MM.1S (cell line): ENCODE measurements around the gene SYT17.

Source experiments
- DNase-seq: peaks from one replicate; pipeline ENCODE4 v3.0.0-alpha.2; 2015
- H2AFZ ChIP-seq: fragments of 300-600 bp; sonication (generic); 2 replicates; pipeline ENCODE4 v1.6.0; 2016; ENCODE audit warnings: antibody characterized with exemption, low read length
- H3F3A ChIP-seq: fragments of 300-600 bp; sonication (generic); 2 replicates; pipeline ENCODE4 v1.6.1; 2016; ENCODE audit warnings: mild to moderate bottlenecking, antibody characterized with exemption, low read length, moderate library complexity, mixed read lengths; ENCODE audit not compliant: insufficient read depth
- H3K27ac ChIP-seq: fragments of 300-600 bp; sonication (generic); 2 replicates; pipeline ENCODE4 v1.5.1; 2016; ENCODE audit warnings: mild to moderate bottlenecking, low read length
- H3K27me3 ChIP-seq: fragments of 300-600 bp; sonication (generic); replicated peaks from 2 replicates; pipeline ENCODE4 v1.6.0; 2016; ENCODE audit warnings: low read length; ENCODE audit not compliant: insufficient read depth
- H3K36me3 ChIP-seq: fragments of 300-600 bp; sonication (generic); replicated peaks from 2 replicates; pipeline ENCODE4 v1.6.1; 2016; ENCODE audit warnings: mild to moderate bottlenecking, low read length, mixed read lengths; ENCODE audit not compliant: insufficient read depth
- H3K4me1 ChIP-seq: fragments of 300-600 bp; sonication (generic); 2 replicates; pipeline ENCODE4 v1.6.1; 2016; ENCODE audit warnings: low read length, mixed read lengths
- H3K4me2 ChIP-seq: fragments of 300-600 bp; sonication (generic); 2 replicates; pipeline ENCODE4 v1.6.0; 2016; ENCODE audit warnings: low read depth, low read length
- H3K4me3 ChIP-seq: fragments of 300-600 bp; sonication (generic); 2 replicates; pipeline ENCODE4 v1.5.1; 2016; ENCODE audit warnings: low read length, mixed read lengths
- H3K79me2 ChIP-seq: fragments of 300-600 bp; sonication (generic); 2 replicates; pipeline ENCODE4 v1.6.1; 2016; ENCODE audit warnings: mixed run types, low read length, mixed read lengths
- H3K9ac ChIP-seq: fragments of 300-600 bp; sonication (generic); 2 replicates; pipeline ENCODE4 v1.6.1; 2016; ENCODE audit warnings: low read length, mixed read lengths
- H3K9me2 ChIP-seq: fragments of 300-600 bp; sonication (generic); replicated peaks from 2 replicates; pipeline ENCODE4 v1.6.1; 2016; ENCODE audit warnings: mild to moderate bottlenecking, low read length, mixed read lengths; ENCODE audit not compliant: insufficient read depth
- H3K9me3 ChIP-seq: fragments of 300-600 bp; sonication (generic); replicated peaks from 2 replicates; pipeline ENCODE4 v1.6.1; 2016; ENCODE audit warnings: mild to moderate bottlenecking, low read length, mixed read lengths; ENCODE audit not compliant: insufficient read depth
- H4K20me1 ChIP-seq: fragments of 300-600 bp; sonication (generic); 2 replicates; pipeline ENCODE4 v1.6.1; 2016; ENCODE audit warnings: mild to moderate bottlenecking, low read length, moderate library complexity, mixed read lengths; ENCODE audit not compliant: insufficient read depth
- CTCF ChIP-seq: fragments of 300-600 bp; sonication (generic); IDR thresholded peaks from 2 replicates; pipeline ENCODE4 v1.5.1; 2016; ENCODE audit warnings: antibody characterized with exemption, low read length, mixed read lengths
- EZH2 ChIP-seq: fragments of 300-600 bp; sonication (generic); optimal IDR thresholded peaks from 2 replicates; pipeline ENCODE3; 2017; ENCODE audit warnings: low read depth, mild to moderate bottlenecking, antibody characterized with exemption, low read length, mixed read lengths
- EZH2phosphoT487 ChIP-seq: fragments of 300-600 bp; sonication (generic); IDR thresholded peaks from 2 replicates; pipeline ENCODE4 v1.6.1; 2018; ENCODE audit warnings: antibody characterized with exemption, low read length

SYT17 gene

GRCh38 chr16:19245326-19245925, 77.4 kb downstream of the SYT17 start:
- no peak overlapping the region for H3K4me3 ChIP-seq
- H3F3A ChIP-seq = no peaks in the 10 kb centered on the region
- H3K9ac ChIP-seq = no peak overlapping the region
- DNase-seq = no peak
- H3K27me3 ChIP-seq = no peaks in the 10 kb centered on the region
- H3K79me2 ChIP-seq = no peaks in the 10 kb centered on the region
- TF ChIP-seq EZH2 (no peak), CTCF (no peak), EZH2phosphoT487 (no peak)
- no peak overlapping the region for H3K27ac ChIP-seq
- no peaks in the 10 kb centered on the region for H3K36me3 ChIP-seq
- no peak overlapping the region for H2AFZ ChIP-seq
- H3K4me2 ChIP-seq = no peak overlapping the region
- no peaks in the 10 kb centered on the region for H3K4me1 ChIP-seq
- H3K9me2 ChIP-seq = no peaks in the 10 kb centered on the region
- no peaks in the 10 kb centered on the region for H3K9me3 ChIP-seq
- no peaks in the 10 kb centered on the region for H4K20me1 ChIP-seq

- no peaks in the 10 kb centered on the region for H4K20me1 ChIP-seq
- no peaks in the 10 kb centered on the region for H3F3A ChIP-seq
- no peaks in the 10 kb centered on the region for H3K79me2 ChIP-seq
- no peaks in the 10 kb centered on the region for H3K9me2 ChIP-seq
- H3K36me3 ChIP-seq = no peaks in the 10 kb centered on the region
- no peak overlapping the region for H3K4me2 ChIP-seq
- no peak overlapping the region for H3K9ac ChIP-seq
- no peak overlapping the region for H3K27ac ChIP-seq
- no peaks in the 10 kb centered on the region for H3K9me3 ChIP-seq
- no peak for DNase-seq
- no peak overlapping the region for H2AFZ ChIP-seq
- no peak for TF ChIP-seq CTCF
- TF ChIP-seq EZH2 = no peak
- TF ChIP-seq EZH2phosphoT487 = no peak
- H3K4me3 ChIP-seq = no peak overlapping the region
- H3K27me3 ChIP-seq = no peaks in the 10 kb centered on the region
- H3K4me1 ChIP-seq = no peaks in the 10 kb centered on the region
Measured at GRCh38 chr16:19252904-19253303, 84.9 kb downstream of the SYT17 start.

- no peaks in the 10 kb centered on the region for H3K9me3 ChIP-seq
- TF ChIP-seq EZH2phosphoT487 (no peak), EZH2 (no peak), CTCF (no peak)
- H3F3A ChIP-seq = no peaks in the 10 kb centered on the region
- no peak overlapping the region for H3K4me2 ChIP-seq
- no peaks in the 10 kb centered on the region for H3K9me2 ChIP-seq
- H4K20me1 ChIP-seq = no peaks in the 10 kb centered on the region
- DNase-seq = no peak
- no peaks in the 10 kb centered on the region for H3K4me1 ChIP-seq
- no peak overlapping the region for H3K4me3 ChIP-seq
- H3K79me2 ChIP-seq = no peaks in the 10 kb centered on the region
- no peak overlapping the region for H3K27ac ChIP-seq
- no peak overlapping the region for H3K9ac ChIP-seq
- H3K36me3 ChIP-seq = no peaks in the 10 kb centered on the region
- no peaks in the 10 kb centered on the region for H3K27me3 ChIP-seq
- H2AFZ ChIP-seq = no peak overlapping the region
Measured at GRCh38 chr16:19254611-19255010, 86.6 kb downstream of the SYT17 start.
